SU-DHL-6 (cell line): ENCODE results near the gene EXD1.

Experiments used
- H2AFZ ChIP-seq: fragments of 200-600 bp; sonication (generic); 2 replicates; pipeline ENCODE4 v1.6.1; 2014; ENCODE audit warnings: low read depth, mild to moderate bottlenecking, moderate library complexity, mixed read lengths, antibody characterized with exemption, low read length; ENCODE audit not compliant: severe bottlenecking
- H3F3A ChIP-seq: fragments of 200-600 bp; shearing (Covaris generic); 2 replicates; pipeline ENCODE4 v1.6.0; 2016; ENCODE audit warnings: antibody characterized with exemption, mild to moderate bottlenecking; ENCODE audit not compliant: insufficient read depth
- H3K27ac ChIP-seq: fragments of 200-600 bp; sonication (generic); 2 replicates; pipeline ENCODE4 v1.5.1; 2016; ENCODE audit warnings: low read depth, mild to moderate bottlenecking, low read length, moderate library complexity, mixed read lengths
- H3K27me3 ChIP-seq: fragments of 200-600 bp; sonication (generic), shearing (Covaris generic); 2 replicates; pipeline ENCODE4 v1.6.0; 2014; ENCODE audit warnings: mild to moderate bottlenecking, low read length
- H3K36me3 ChIP-seq: fragments of 200-600 bp; sonication (generic); 2 replicates; pipeline ENCODE4 v1.6.1; 2014; ENCODE audit warnings: mild to moderate bottlenecking, low read length, mixed read lengths
- H3K4me2 ChIP-seq: fragments of 300-600, 200-600 bp; shearing (Covaris generic), sonication (generic); 2 replicates; pipeline ENCODE4 v1.6.0; 2014; ENCODE audit warnings: low read length, low read depth, mild to moderate bottlenecking; ENCODE audit not compliant: poor library complexity, severe bottlenecking
- H3K4me3 ChIP-seq: fragments of 200-600 bp; sonication (generic); 2 replicates; pipeline ENCODE4 v1.5.1; 2014; ENCODE audit warnings: antibody characterized with exemption, low read length, mild to moderate bottlenecking, mixed read lengths; ENCODE audit not compliant: insufficient read depth, poor library complexity, severe bottlenecking
- H3K79me2 ChIP-seq: fragments of 200-600 bp; sonication (generic); 2 replicates; pipeline ENCODE4 v1.6.1; 2014; ENCODE audit warnings: mild to moderate bottlenecking, low read length, moderate library complexity; ENCODE audit not compliant: insufficient read depth
- H3K9ac ChIP-seq: fragments of 200-600 bp; sonication (generic); 2 replicates; pipeline ENCODE4 v1.7.0; 2014; ENCODE audit warnings: mild to moderate bottlenecking, low read length
- H3K9me2 ChIP-seq: fragments of 200-600 bp; sonication (generic); replicated peaks from 2 replicates; pipeline ENCODE4 v1.6.1; 2014; ENCODE audit warnings: low read length; ENCODE audit not compliant: insufficient read depth
- H3K9me3 ChIP-seq: fragments of 200-600 bp; sonication (generic); 2 replicates; pipeline ENCODE4 v1.6.1; 2014; ENCODE audit warnings: low read length, mixed read lengths; ENCODE audit not compliant: insufficient read depth
- H4K20me1 ChIP-seq: fragments of 200-600 bp; sonication (generic); 2 replicates; pipeline ENCODE4 v1.6.1; 2014; ENCODE audit warnings: low read depth, mild to moderate bottlenecking, antibody characterized with exemption, low read length, moderate library complexity, mixed read lengths
- EZH2phosphoT487 ChIP-seq: fragments of 200-600 bp; sonication (generic), shearing (Covaris generic); conservative IDR thresholded peaks from 2 replicates; pipeline ENCODE4 v1.6.1; 2018; ENCODE audit warnings: mild to moderate bottlenecking, antibody characterized with exemption, low read length, moderate library complexity, mixed read lengths
- TF ChIP-seq, protein P1 (sequence below): fragments of 200-600 bp; sonication (generic); IDR thresholded peaks from one replicate; pipeline ENCODE4 v1.5.1; 2017; ENCODE audit warnings: antibody characterized with exemption, mild to moderate bottlenecking, low read length, moderate library complexity; ENCODE audit not compliant: insufficient read depth, poor library complexity, severe bottlenecking

The EXD1 gene

DNA sequence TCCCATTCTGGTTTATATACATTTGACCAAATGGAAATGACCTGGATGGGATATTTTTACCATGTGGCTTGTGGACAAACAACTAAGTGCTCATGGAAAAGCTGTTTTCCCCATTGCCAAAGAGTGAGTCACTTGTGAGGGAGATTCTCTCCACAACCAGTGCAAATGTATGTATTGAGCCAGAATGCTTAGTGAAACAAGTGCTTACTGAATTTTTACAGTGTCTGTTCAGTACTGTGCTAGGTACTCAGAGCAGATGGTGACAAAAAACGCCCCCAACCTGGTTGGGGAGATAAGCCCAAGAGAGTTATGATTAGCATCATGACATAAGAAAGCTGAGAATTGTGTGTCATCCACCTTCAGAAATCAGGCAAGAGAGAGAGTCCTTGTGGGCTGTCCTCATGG lies 2.8 kb upstream of the EXD1 start:
- TF ChIP-seq, protein P1, sequence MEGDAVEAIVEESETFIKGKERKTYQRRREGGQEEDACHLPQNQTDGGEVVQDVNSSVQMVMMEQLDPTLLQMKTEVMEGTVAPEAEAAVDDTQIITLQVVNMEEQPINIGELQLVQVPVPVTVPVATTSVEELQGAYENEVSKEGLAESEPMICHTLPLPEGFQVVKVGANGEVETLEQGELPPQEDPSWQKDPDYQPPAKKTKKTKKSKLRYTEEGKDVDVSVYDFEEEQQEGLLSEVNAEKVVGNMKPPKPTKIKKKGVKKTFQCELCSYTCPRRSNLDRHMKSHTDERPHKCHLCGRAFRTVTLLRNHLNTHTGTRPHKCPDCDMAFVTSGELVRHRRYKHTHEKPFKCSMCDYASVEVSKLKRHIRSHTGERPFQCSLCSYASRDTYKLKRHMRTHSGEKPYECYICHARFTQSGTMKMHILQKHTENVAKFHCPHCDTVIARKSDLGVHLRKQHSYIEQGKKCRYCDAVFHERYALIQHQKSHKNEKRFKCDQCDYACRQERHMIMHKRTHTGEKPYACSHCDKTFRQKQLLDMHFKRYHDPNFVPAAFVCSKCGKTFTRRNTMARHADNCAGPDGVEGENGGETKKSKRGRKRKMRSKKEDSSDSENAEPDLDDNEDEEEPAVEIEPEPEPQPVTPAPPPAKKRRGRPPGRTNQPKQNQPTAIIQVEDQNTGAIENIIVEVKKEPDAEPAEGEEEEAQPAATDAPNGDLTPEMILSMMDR: no peak
- no peak for TF ChIP-seq EZH2phosphoT487
- no peak overlapping the region for H2AFZ ChIP-seq
- no peaks in the 10 kb centered on the region for H4K20me1 ChIP-seq
- H3K27me3 ChIP-seq: no peaks in the 10 kb centered on the region
- H3F3A ChIP-seq: peaks cover 4% of the 10 kb centered on the region; the same call in 1 of the 2 replicates
- H3K9me2 ChIP-seq: no peaks in the 10 kb centered on the region
- H3K4me3 ChIP-seq: no peak overlapping the region
- H3K9ac ChIP-seq: no peak overlapping the region
- H3K4me2 ChIP-seq: no peak overlapping the region
- no peak overlapping the region for H3K27ac ChIP-seq
- H3K36me3 ChIP-seq: no peaks in the 10 kb centered on the region; the same call in 1 of the 2 replicates
- H3K79me2 ChIP-seq: peaks cover 21% of the 10 kb centered on the region
- peaks cover 6% of the 10 kb centered on the region; the same call in 1 of the 2 replicates for H3K9me3 ChIP-seq

DNA sequence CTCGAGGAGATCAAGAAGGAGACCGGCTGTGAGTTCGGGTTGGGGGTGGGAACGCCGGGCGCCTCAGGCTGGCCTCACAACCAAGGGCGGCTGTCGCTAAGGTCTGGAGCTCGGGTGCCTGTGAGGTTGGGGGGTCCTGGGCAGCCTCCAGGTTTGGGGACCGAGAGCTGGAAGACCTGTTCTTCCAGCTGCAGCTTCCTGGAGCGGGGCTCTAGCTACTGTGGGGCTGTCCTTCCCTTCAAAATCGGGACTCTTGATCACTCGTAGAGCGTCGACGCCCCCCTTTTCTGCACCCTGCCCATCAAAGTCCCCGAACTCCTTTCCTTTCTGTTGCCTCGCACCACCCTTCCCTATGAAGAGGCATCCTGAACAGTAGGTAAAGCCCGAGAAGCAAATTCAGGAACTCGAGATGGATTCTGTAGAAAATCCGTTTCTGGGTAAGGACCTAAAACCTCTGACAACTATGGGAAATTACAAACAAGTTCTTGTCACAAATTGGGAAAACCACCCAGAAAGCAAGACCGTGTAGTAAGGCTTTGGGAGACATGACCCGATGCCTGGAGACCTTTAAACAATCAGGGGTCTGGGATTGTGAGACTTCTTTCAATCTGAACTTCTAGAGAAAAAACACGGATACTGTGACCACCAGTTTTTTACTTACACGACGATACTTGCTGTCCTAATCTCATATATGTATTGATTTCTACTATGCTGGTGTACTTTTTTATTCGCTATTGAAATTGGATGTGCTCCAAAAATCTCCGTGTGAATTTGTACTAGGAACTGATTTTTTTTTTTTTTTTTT lies 1.1 kb upstream of the EXD1 start:
- Histone ChIP-seq H3K9me3 (peaks cover 6% of the 10 kb centered on the region; the same call in 1 of the 2 replicates), H3K27ac (no peak overlapping the region; the same call in 1 of the 2 replicates), H3K36me3 (no peaks in the 10 kb centered on the region; the same call in 1 of the 2 replicates), H3K79me2 (peaks cover 17% of the 10 kb centered on the region), H3K27me3 (no peaks in the 10 kb centered on the region), H3K4me2 (peak overlapping the region; percentile 80), H3K9ac (peak overlapping the region; percentile 64), H3K4me3 (peak overlapping the region; percentile 73), H4K20me1 (no peaks in the 10 kb centered on the region), H3K9me2 (no peaks in the 10 kb centered on the region), H2AFZ (peak overlapping the region; percentile 75), H3F3A (peaks cover 5% of the 10 kb centered on the region; the same call in 1 of the 2 replicates)
- TF ChIP-seq, protein P1: no peak
- TF ChIP-seq EZH2phosphoT487: no peak

DNA sequence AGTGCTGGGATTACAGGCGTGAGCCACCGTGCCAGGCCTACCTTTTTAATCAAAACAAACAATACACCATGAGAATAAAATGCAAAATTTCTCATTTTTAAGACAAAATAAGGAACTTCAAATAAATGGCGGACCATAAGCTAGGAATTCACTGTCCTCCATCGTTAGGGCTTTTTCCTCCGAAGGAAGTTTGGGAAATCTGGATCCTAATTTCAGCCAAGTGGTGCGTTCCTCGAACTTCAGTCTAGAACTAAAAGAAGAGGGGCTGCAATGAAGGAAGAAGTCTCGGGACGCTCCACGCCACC lies 260 bp downstream of the EXD1 start:
- Histone ChIP-seq H3K36me3 (no peaks in the 10 kb centered on the region; the same call in 1 of the 2 replicates), H3K9me2 (no peaks in the 10 kb centered on the region), H3K27me3 (no peaks in the 10 kb centered on the region), H3K9ac (0 out of 2 replicates have a peak overlapping the region, but pooled peaks have one; percentile 64), H3K27ac (no peak overlapping the region), H3K79me2 (peaks cover 17% of the 10 kb centered on the region), H3F3A (peaks cover 5% of the 10 kb centered on the region; the same call in 1 of the 2 replicates), H3K4me3 (peak overlapping the region; percentile 73), H3K4me2 (peak overlapping the region; percentile 80), H2AFZ (peak overlapping the region; percentile 78), H4K20me1 (no peaks in the 10 kb centered on the region), H3K9me3 (peaks cover 6% of the 10 kb centered on the region; the same call in 1 of the 2 replicates)
- TF ChIP-seq, protein P1: no peak
- TF ChIP-seq EZH2phosphoT487: no peak
